OCI-LY1 (cell line): ENCODE measurements around the gene BPIFA2.
"Not testable (repeated sequence)": the region's sequence is repeated elsewhere in the genome, so short reads cannot be mapped to it uniquely, and the experiment has no call there.

ENCODE experiments used
- H2AFZ ChIP-seq: fragments of 200-600 bp; sonication (generic), shearing (Covaris generic); 2 replicates; pipeline ENCODE4 v1.6.0; 2014; ENCODE audit warnings: antibody characterized with exemption, mild to moderate bottlenecking, low read length
- H3F3A ChIP-seq: fragments of 200-600 bp; sonication (generic), shearing (Covaris generic); 2 replicates; pipeline ENCODE4 v1.6.0; 2014; ENCODE audit warnings: mild to moderate bottlenecking, antibody characterized with exemption, low read length, moderate library complexity; ENCODE audit not compliant: insufficient read depth
- H3K27ac ChIP-seq: fragments of 200-600 bp; sonication (generic); 2 replicates; pipeline ENCODE4 v1.5.1; 2014; ENCODE audit warnings: low read length, mixed run types, mild to moderate bottlenecking, low read depth; ENCODE audit not compliant: poor library complexity, severe bottlenecking
- H3K27me3 ChIP-seq: fragments of 200-600 bp; sonication (generic); 2 replicates; pipeline ENCODE4 v1.6.0; 2014; ENCODE audit warnings: antibody characterized with exemption, mild to moderate bottlenecking, low read length, moderate library complexity; ENCODE audit not compliant: insufficient read depth
- H3K36me3 ChIP-seq: fragments of 200-600 bp; sonication (generic); 2 replicates; pipeline ENCODE4 v1.6.1; 2014; ENCODE audit warnings: mild to moderate bottlenecking, antibody characterized with exemption, low read length, moderate library complexity, mixed read lengths; ENCODE audit not compliant: insufficient read depth
- H3K4me1 ChIP-seq: fragments of 200-600 bp; sonication (generic); 2 replicates; pipeline ENCODE4 v1.5.1; 2014; ENCODE audit warnings: mild to moderate bottlenecking, low read length, moderate library complexity; ENCODE audit not compliant: insufficient read depth, severe bottlenecking
- H3K4me2 ChIP-seq: fragments of 200-600 bp; sonication (generic), shearing (Covaris generic); 2 replicates; pipeline ENCODE4 v1.6.1; 2014; ENCODE audit warnings: low read length
- H3K4me3 ChIP-seq: fragments of 200-600 bp; sonication (generic); 2 replicates; pipeline ENCODE4 v1.5.1; 2014; ENCODE audit warnings: low read length, low read depth, mild to moderate bottlenecking, mixed read lengths; ENCODE audit not compliant: poor library complexity, severe bottlenecking
- H3K79me2 ChIP-seq: fragments of 200-600 bp; shearing (Covaris generic); 2 replicates; pipeline ENCODE4 v1.6.1; 2016; ENCODE audit warnings: mixed run types, low read length, mixed read lengths; ENCODE audit not compliant: insufficient read depth
- H3K9ac ChIP-seq: fragments of 200-600 bp; sonication (generic), shearing (Covaris generic); 2 replicates; pipeline ENCODE4 v1.6.1; 2014; ENCODE audit warnings: mild to moderate bottlenecking, low read length, mixed read lengths
- H3K9me2 ChIP-seq: fragments of 200-600 bp; sonication (generic), shearing (Covaris generic); 2 replicates; pipeline ENCODE4 v1.6.1; 2014; ENCODE audit warnings: low read depth, mild to moderate bottlenecking, low read length, mixed read lengths
- H3K9me3 ChIP-seq: fragments of 200-600 bp; shearing (Covaris generic); 2 replicates; pipeline ENCODE4 v1.6.1; 2014; ENCODE audit warnings: low read length, mixed read lengths
- H4K20me1 ChIP-seq: fragments of 200-600 bp; sonication (generic), shearing (Covaris generic); 2 replicates; pipeline ENCODE4 v1.6.0; 2016; ENCODE audit warnings: mild to moderate bottlenecking, low read length; ENCODE audit not compliant: insufficient read depth
- EZH2 ChIP-seq: fragments of 200-600 bp; sonication (generic), shearing (Covaris generic); IDR thresholded peaks from 2 replicates; pipeline ENCODE4 v1.8.0; 2017; ENCODE audit warnings: borderline replicate concordance, mixed run types, mild to moderate bottlenecking, antibody characterized with exemption, low read length, moderate library complexity, mixed read lengths
- TF ChIP-seq, protein P1 (sequence below): fragments of 200-600 bp; sonication (generic), shearing (Covaris generic); IDR thresholded peaks from 2 replicates; pipeline ENCODE4 v1.5.1; 2017; ENCODE audit warnings: mild to moderate bottlenecking, antibody characterized with exemption, low read length, moderate library complexity, mixed read lengths

The BPIFA2 gene, protein sequence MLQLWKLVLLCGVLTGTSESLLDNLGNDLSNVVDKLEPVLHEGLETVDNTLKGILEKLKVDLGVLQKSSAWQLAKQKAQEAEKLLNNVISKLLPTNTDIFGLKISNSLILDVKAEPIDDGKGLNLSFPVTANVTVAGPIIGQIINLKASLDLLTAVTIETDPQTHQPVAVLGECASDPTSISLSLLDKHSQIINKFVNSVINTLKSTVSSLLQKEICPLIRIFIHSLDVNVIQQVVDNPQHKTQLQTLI

DNA sequence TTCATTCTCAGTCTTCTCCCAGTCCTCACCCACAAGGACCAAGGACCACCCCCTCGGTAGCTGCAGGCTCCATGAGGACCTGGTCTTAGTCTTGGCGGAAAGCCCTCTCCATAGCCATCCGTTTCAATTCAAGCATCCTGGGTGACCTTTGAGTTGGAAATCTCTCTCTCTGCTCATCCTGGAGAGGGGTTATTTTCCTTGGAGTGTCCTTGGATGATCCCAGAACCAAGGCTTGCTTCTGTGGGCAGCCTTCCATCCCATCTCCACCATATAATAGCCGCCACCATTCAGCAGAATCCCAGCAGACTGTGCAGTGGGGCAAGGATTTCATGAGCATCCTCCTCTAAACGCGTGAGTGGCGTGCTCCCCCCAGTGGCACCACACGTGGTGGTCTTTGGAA is at the start of gene BPIFA2:
TSS of gene BPIFA2 (plus strand) at position 301 of the 400 bp plus-strand sequence. CDS start 987 bp downstream, outside the sequence.
- H3K9me3 ChIP-seq = no peaks in the 10 kb centered on the region
- no peaks in the 10 kb centered on the region for H3K9me2 ChIP-seq
- no peaks in the 10 kb centered on the region for H3K36me3 ChIP-seq
- TF ChIP-seq EZH2 = no peak
- TF ChIP-seq, protein P1, sequence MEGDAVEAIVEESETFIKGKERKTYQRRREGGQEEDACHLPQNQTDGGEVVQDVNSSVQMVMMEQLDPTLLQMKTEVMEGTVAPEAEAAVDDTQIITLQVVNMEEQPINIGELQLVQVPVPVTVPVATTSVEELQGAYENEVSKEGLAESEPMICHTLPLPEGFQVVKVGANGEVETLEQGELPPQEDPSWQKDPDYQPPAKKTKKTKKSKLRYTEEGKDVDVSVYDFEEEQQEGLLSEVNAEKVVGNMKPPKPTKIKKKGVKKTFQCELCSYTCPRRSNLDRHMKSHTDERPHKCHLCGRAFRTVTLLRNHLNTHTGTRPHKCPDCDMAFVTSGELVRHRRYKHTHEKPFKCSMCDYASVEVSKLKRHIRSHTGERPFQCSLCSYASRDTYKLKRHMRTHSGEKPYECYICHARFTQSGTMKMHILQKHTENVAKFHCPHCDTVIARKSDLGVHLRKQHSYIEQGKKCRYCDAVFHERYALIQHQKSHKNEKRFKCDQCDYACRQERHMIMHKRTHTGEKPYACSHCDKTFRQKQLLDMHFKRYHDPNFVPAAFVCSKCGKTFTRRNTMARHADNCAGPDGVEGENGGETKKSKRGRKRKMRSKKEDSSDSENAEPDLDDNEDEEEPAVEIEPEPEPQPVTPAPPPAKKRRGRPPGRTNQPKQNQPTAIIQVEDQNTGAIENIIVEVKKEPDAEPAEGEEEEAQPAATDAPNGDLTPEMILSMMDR = no peak
- H3K27ac ChIP-seq = no peak within 1 kb of the TSS
- no peaks in the 10 kb centered on the region for H3F3A ChIP-seq
- no peak within 1 kb of the TSS for H2AFZ ChIP-seq
- no peak within 1 kb of the TSS for H3K4me2 ChIP-seq
- no peaks in the 10 kb centered on the region for H3K79me2 ChIP-seq
- H3K4me3 ChIP-seq = no peak within 1 kb of the TSS
- H3K9ac ChIP-seq = no peak within 1 kb of the TSS
- H3K27me3 ChIP-seq = no peaks in the 10 kb centered on the region
- peaks cover 4% of the 10 kb centered on the region for H3K4me1 ChIP-seq
- no peaks in the 10 kb centered on the region for H4K20me1 ChIP-seq

DNA sequence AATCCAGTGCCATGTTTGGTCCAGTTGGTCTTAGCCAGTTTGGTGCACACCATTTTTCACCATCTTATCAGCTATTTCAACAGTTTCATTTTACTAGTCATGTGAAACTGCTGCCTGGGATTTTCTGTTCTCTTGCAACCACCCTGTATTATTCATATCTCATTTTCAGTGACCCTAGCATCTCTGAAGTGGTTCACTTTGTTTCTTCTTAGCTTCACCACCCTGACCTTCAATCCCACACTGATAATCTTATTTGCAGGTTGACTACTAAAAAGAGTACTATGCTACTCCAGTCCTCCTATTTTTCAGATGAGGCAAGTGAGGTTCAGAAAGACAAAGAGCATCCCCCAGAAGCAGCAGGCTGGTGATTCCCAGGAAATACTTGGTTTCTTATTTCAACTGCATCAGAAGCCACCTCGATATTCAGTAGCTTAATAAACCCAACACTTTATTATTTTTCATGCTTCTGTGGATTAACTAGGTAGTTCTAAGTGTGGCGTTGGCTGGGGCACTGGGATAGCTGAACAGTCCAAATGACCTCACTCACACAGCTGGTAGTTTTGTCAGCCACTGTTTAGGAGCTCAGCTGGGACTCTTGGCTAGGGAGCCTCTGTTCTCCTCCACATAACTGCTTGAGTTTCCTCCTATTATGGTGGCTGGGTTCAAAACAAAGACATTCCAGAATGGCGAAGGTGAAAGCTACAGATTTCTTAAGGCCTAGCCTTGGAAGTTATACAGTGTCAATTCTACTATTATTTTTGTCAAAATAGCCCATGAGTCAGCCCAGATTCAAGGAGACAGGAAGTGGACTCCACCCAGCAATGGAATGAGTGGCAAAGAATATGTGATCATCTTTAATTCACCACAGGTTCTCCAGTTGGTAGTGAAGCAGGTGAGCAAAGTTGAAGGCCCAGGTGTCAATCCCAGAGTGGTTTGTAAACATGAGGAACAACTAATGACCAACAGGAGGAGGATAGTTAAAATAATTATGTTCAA is 47.9 kb upstream of the BPIFA2 start:
- H3K27ac ChIP-seq = no peak overlapping the region
- no peaks in the 10 kb centered on the region for H3K79me2 ChIP-seq
- H3K9me3 ChIP-seq = no peaks in the 10 kb centered on the region
- no peaks in the 10 kb centered on the region for H3K4me1 ChIP-seq
- no peaks in the 10 kb centered on the region for H4K20me1 ChIP-seq
- no peak overlapping the region for H2AFZ ChIP-seq
- TF ChIP-seq, protein P1 = no peak
- TF ChIP-seq EZH2 = no peak
- H3F3A ChIP-seq = no peaks in the 10 kb centered on the region
- no peak overlapping the region for H3K4me2 ChIP-seq
- H3K4me3 ChIP-seq = no peak overlapping the region
- no peaks in the 10 kb centered on the region for H3K27me3 ChIP-seq
- no peaks in the 10 kb centered on the region for H3K9me2 ChIP-seq
- H3K36me3 ChIP-seq = no peaks in the 10 kb centered on the region
- no peak overlapping the region for H3K9ac ChIP-seq

DNA sequence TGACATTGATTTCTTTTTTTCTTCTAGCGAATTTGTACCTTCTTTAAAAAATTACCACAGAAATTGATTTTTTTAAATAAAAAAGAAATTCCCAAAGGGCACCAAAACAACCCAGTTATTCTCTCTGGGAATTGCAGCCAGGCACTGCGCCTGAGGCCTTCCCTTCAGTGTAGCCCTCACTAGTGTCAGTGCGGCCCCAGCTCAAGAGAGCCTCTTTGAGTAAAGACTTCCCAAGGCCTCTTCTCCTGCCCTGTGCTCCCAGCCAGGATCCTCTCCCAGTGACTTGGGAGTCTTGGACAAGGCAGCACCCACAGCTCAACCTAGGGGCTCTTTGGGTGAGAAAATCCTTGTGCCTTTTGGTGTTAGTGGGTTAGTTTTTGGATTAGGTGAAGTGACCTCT is 47.0 kb upstream of the BPIFA2 start:
- Histone ChIP-seq H3K9me2 (no peaks in the 10 kb centered on the region), H3K27me3 (no peaks in the 10 kb centered on the region; the same call in 1 of the 2 replicates), H3K79me2 (no peaks in the 10 kb centered on the region), H4K20me1 (no peaks in the 10 kb centered on the region), H3K9me3 (no peaks in the 10 kb centered on the region), H3F3A (no peaks in the 10 kb centered on the region), H3K4me1 (no peaks in the 10 kb centered on the region), H2AFZ (no peak overlapping the region), H3K36me3 (no peaks in the 10 kb centered on the region), H3K4me2 (no peak overlapping the region), H3K4me3 (no peak overlapping the region), H3K9ac (no peak overlapping the region), H3K27ac (no peak overlapping the region)
- TF ChIP-seq, protein P1 = no peak
- no peak for TF ChIP-seq EZH2

DNA sequence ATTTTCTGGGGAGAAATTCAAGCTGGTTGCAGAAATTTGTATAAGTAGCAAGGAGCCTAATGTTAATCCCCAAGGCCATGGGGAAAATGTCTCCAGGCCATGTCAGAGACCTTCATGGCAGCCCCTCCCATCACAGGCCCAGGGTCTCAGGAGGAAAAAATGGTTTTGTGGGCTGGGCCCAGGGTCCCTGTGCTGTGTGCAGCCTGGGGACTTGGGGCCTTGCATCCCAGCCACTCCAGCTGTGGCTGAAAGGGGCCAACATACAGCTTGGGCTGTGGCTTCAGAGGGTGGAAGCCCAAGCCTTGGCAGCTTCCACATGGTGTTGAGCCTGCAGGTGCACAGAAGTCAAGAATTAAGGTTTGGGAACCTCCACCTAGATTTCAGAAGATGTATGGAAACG is 45.7 kb upstream of the BPIFA2 start:
- H3K4me3 ChIP-seq, H3K36me3 ChIP-seq, H3K27me3 ChIP-seq, H3K79me2 ChIP-seq, H3K27ac ChIP-seq, H3K9me3 ChIP-seq, H4K20me1 ChIP-seq, H3F3A ChIP-seq, H3K9ac ChIP-seq, H3K9me2 ChIP-seq, H3K4me1 ChIP-seq, H3K4me2 ChIP-seq, H2AFZ ChIP-seq: not testable (repeated sequence)
